ENCODE measurements around the gene FNDC3A.

DNA sequence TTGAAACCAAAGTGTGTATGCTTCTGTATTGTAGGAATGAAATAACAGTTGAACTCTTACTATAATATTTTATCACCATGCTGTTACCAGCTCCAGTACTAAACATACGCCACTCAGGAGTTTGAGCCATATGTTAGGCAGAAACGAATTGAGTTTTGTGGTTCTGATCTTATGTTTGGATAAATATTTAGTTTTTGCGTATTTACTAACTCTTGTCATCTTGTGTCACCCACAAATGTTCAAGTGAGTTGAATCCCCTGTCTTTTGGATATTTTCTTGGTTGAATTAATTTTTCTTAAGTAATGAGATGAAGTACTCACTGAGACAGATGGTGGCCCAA lies 1.5 kb downstream of the FNDC3A start:
- TF ChIP-seq ZNF75A (CRISPR knock-in tag; IDR thresholded peaks at IDR 0.05) (no peak), ZNF12 (CRISPR knock-in tag; IDR thresholded peaks at IDR 0.05) (no peak), TCF7L2 (IDR thresholded peaks at IDR 0.05; ENCODE audit: low read depth, low read length) (no peak), ZBTB49 (CRISPR knock-in tag; IDR thresholded peaks at IDR 0.05; ENCODE audit: borderline replicate concordance) (no peak), TOE1 (IDR thresholded peaks at IDR 0.05; ENCODE audit: borderline replicate concordance) (no peak), TOE1 (CRISPR knock-in tag; IDR thresholded peaks at IDR 0.05; ENCODE audit: borderline replicate concordance, low read depth) (no peak), HINFP (tag; conservative IDR thresholded peaks at IDR 0.05; ENCODE audit: low read depth) (no peak), EZH2 (IDR thresholded peaks at IDR 0.05; ENCODE audit: borderline replicate concordance, low read depth, low read length) (no peak), ZNF431 (CRISPR knock-in tag; IDR thresholded peaks at IDR 0.05) (no peak), ELF4 (CRISPR knock-in tag; IDR thresholded peaks at IDR 0.05) (no peak), KDM4B (IDR thresholded peaks at IDR 0.05; ENCODE audit: borderline replicate concordance in 2 of 2, low read depth in 1 of 2) (no peak), MCM5 (IDR thresholded peaks at IDR 0.05; ENCODE audit: low read depth) (no peak)
